ENCODE data around the gene MOSPD2. TPM values are rescaled to one million over a fixed set of nuclear protein-coding genes. Genes with fewer than 3 reads are reported as not detected.
A peak's percentile ranks its signal among the peaks of the same experiment; 100 is the strongest.

The MOSPD2 gene
- total and polyA plus RNA-seq, 10 of the 15 experiments (the other 5 are each of a cell fraction or from before 2014, with no cell fraction given) = 4.9 to 14.7 (median 7.4) TPM

DNA sequence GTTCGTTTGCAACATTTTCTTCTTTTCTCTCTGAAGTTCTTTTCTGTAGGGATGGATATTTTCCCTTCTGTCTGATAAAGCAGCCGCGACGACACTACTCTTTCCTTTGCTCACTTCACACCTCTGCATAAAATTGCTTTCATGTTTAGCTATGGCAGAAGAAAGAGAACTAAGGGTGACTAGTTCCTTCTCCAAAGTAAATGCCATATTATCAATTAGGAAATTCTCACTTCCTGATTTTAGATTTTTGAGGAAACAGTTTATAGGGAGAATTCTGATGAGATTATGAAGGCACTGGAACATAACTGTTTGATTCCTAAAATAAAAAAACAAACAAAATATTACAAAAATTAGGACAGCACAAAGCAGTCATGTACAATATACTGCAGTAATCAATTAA lies 29.6 kb upstream of the MOSPD2 start (continued):
- TF ChIP-seq ZSCAN29 (IDR thresholded peaks at IDR 0.05) (no peak), KAT2A (conservative IDR thresholded peaks at IDR 0.05; ENCODE audit: control insufficient read depth, low read depth, low read length) (no peak), TBL1XR1 (IDR thresholded peaks at IDR 0.05; ENCODE audit: low read depth, low read length) (no peak), SUZ12 (IDR thresholded peaks at IDR 0.05; ENCODE audit: unreplicated experiment) (no peak)

DNA sequence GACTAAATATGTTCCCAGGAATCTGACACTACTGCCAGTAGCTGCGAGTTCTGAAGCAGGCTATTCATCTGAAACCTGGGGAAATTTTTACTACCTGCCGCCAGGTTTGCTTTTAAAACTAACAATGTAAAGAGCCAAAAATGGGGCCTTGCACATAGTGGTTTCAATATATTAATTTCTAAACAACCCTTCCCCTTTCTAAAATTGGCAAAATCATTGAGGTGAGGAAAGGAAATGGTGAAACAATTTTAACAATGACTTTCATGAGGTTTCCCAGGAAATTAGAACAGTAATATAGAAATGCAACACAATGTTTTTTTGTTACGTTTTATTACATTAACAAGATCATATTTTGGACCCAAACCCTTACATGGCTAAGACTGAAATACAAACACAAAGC lies 21.7 kb upstream of the MOSPD2 start:
- FAIRE-seq (no peak), DNase-seq (ENCODE audit: low read depth, low spot score) (no peak), ATAC-seq (no peak)
- no peak overlapping the region for H3K4me3 ChIP-seq
- ChIA-PET POLR2A (no interaction called here), RAD21 (ENCODE audit: unreplicated experiment) (no interaction called here), SMC1A (ENCODE audit: uncharacterized antibody, unreplicated experiment) (no interaction called here), CTCF (no interaction called here)
- TF ChIP-seq MEF2B (IDR thresholded peaks at IDR 0.05; ENCODE audit: partially characterized antibody, poor library complexity, severe bottlenecking) (peak; percentile 62), MEF2A (IDR thresholded peaks at IDR 0.05; ENCODE audit: insufficient read depth, low read depth, low read length) (peak; percentile 63; the same call in 1 of the 2 replicates), SREBF1 (IDR thresholded peaks at IDR 0.05; ENCODE audit: low read length) (no peak), RUNX3 (IDR thresholded peaks at IDR 0.05; ENCODE audit: low read length) (peak; percentile 52; the same call in 1 of the 2 replicates)
- no peak overlapping the region for H2AFZ ChIP-seq (ENCODE audit: control insufficient read depth, low read depth, low read length)
- H3K4me2 ChIP-seq (ENCODE audit: control insufficient read depth, insufficient read depth) = 0 out of 2 replicates have a peak overlapping the region, but pooled peaks have one; percentile 22
- H3K27ac ChIP-seq (ENCODE audit: control insufficient read depth, insufficient read depth) = no peak overlapping the region
- no peak overlapping the region for H3K9ac ChIP-seq (ENCODE audit: control insufficient read depth, insufficient read depth, low read length)
- H3K36me3 ChIP-seq (ENCODE audit: control insufficient read depth in 2 of 2, insufficient read depth in 2 of 2, low read length in 1 of 2) = no peaks in the 10 kb centered on the region
- intact Hi-C loops (cut with micrococcal nuclease; ENCODE audit: unreplicated experiment) = no loop called here
- BruUV-seq (replicated peaks) = no TSS peak
- H3K27me3 ChIP-seq (replicated peaks in 1 of 2; ENCODE audit: control insufficient read depth in 2 of 2, insufficient read depth in 2 of 2, low read length in 1 of 2) = no peaks in the 10 kb centered on the region
- in situ Hi-C loops (cut with MboI) = no loop called here
- WGBS (ENCODE audit: insufficient coverage, insufficient replicate concordance, low lambda C conversion rate, missing lambda C conversion rate) = 0% methylated on average over 3 of the region's 3 CpGs
- H3K79me2 ChIP-seq (ENCODE audit: control insufficient read depth, insufficient read depth, low read length) = no peaks in the 10 kb centered on the region
- H3K9me3 ChIP-seq (replicated peaks; ENCODE audit: control insufficient read depth, insufficient read depth, low read length) = no peaks in the 10 kb centered on the region
- no peaks in the 10 kb centered on the region for H4K20me1 ChIP-seq (ENCODE audit: control insufficient read depth, insufficient read depth)
- no peaks in the 10 kb centered on the region for H3K4me1 ChIP-seq (ENCODE audit: control insufficient read depth, insufficient read depth, low read length)
